HG03521 (cell line): ENCODE results near the gene AQP1.

Source experiments
- ATAC-seq: cut with Tn5 transposase; IDR thresholded peaks from one replicate; pipeline ENCODE4 v1.9.1; 2021; ENCODE audit warnings: mild to moderate bottlenecking, moderate library complexity; ENCODE audit not compliant: unreplicated experiment

The AQP1 gene

DNA sequence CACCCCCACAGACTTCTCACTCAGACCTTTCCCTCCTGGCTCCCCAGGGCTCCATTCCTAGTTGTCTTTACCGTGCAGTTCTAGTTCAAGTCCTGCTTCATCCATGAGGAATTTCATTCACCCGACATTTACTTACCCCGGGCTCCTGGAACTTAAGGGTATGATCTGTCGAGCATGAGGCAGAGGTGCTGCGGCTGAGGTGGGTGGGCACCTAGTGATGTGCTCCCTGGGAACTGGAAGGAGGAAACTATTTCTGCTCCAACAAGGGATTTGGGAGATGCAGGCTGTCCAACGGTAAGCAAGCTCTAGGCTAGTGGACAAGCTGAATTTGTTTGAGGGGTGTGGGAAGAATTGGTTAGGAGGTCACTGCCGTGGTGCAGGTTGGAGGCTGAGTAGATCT, 30.2 kb upstream of the AQP1 start:
- ATAC-seq, result no peak

GRCh38 chr7:30884881-30885280, 26.8 kb upstream of the AQP1 start:
- no peak for ATAC-seq

- no peak for ATAC-seq
These were observed 25.0 kb upstream of the AQP1 start for GRCh38 chr7:30886608-30887011.

- no peak for ATAC-seq
These were observed 24.2 kb upstream of the AQP1 start for GRCh38 chr7:30887464-30887872.

GRCh38 chr7:30888747-30889146, 22.9 kb upstream of the AQP1 start:
- ATAC-seq, result no peak

GRCh38 chr7:30890226-30890625, 21.4 kb upstream of the AQP1 start:
- no peak for ATAC-seq

GRCh38 chr7:30893357-30893756, 18.3 kb upstream of the AQP1 start:
- ATAC-seq, result no peak

GRCh38 chr7:30894009-30894408, 17.6 kb upstream of the AQP1 start:
- no peak for ATAC-seq

GRCh38 chr7:30894866-30895605, 16.6 kb upstream of the AQP1 start:
- ATAC-seq, result no peak

DNA sequence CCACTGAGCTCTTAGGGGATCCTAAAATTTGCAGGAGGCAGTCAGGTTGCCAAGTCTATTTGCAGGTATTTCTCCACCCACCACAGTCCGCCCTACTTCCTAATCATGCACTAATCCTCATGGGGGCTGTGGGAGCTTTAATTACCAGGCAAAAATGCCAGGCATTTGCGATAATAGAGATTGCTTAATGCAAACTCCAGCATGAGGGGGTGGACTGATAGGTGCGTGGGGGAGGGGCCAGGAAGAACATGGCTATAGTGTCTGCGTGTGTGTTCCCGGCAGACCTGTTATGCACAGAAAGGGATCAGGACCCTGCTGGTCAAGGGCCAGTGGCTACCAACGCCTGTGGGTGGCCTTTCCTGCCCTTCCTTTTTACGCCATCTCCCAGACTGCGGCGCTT, 15.6 kb upstream of the AQP1 start:
- no peak for ATAC-seq

DNA sequence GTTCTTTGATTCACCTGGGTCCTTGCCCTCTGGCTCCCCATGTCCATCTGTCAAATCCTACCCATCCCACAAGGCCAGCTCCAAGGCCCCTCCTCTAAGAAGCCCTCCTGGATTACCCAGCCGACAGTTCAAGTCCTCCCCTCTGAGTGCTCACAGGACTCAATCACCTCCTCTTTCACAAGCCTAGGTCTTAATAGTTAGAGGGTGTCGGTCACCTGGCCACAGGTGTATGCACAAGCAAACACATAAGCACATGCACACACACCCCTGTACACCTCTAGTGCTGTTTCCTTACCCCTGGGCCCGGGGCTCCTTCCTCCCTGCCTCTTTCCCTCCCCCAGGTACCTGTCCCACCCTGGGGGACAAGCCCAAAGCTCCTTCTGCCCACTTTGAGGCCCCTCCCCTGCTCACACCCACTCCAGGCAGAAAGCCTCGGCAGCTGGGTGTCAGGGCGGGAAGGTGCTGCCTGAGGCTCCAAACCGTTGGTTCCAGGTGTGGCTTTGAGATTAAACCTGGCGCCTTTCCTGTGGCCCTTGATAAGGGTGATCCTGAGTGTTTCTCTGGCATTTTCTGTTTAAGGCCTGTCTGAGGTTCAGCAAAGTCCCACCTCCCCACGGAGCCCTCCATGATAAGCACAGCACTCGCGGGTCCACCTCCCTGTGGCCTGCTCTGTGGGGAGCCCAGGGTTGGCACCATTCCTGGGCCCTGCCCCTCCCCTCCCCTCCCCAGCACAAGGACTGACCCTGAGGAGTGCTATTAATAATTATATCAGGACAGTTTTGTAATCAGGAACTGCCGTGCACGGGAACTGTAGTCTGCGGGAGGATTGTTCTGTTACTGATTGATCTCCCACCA, 14.6 kb upstream of the AQP1 start:
- ATAC-seq, result no peak

DNA sequence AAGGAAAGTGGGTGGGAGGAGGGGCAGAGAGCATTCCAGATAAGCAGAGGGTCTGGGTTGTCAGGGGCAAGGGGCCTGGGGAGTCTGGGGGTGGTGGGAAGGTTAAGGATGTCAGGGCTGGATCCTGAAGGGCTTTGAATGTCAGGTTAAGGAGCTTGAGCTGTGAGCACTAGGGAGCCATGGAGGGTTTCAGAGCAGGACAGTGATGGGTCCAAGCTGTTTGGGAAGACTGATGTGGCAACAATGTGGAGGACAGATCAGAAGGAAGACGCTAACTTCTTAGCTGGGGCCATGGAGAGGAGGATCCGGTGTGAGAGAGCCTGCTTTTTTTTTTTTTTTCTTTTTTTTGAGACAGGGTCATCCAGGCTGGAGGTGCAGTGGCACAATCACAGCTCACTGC, 13.9 kb upstream of the AQP1 start:
- ATAC-seq, result no peak

GRCh38 chr7:30898411-30898810, 13.2 kb upstream of the AQP1 start:
- ATAC-seq, result no peak

DNA sequence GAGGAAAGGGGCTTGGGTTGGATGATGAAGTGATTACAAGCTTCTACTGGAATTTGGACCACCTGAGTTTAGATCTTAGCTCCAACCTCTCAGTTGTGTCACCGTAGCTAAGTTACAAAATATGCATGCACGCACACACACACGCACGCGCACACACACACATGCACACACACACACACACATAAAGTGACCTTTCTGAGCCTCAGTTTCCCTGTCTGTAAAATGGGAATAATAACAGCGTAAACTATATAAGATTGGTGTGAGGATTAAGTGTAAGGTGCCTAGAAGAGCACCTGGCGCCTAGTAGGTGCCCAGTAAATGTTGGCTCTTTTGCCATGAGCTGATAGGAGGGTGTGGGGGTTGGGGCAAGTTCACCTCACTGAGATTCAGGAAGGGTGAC, 12.6 kb upstream of the AQP1 start:
- ATAC-seq, result no peak

DNA sequence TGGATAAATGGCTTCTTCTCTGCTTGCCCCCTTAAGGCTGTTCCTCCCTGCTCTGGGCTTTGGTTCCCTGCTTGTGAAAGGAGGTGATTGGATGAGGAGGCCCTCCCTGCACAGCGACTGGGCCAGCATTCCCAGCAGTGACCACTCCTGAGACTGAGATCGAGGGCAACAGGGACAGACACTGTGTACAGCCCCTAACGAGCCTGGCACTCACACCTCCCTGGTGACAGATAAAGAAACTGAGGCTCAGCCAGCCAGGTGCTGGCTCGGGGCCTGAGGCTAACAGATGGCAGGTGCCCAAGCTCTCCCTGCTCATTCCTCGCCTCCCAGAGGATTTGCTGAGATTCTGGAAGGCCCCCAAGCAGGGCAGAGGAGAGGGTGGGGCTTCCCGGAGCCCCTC, 12.0 kb upstream of the AQP1 start:
- ATAC-seq, result no peak

GRCh38 chr7:30900053-30900452, 11.6 kb upstream of the AQP1 start:
- no peak for ATAC-seq

DNA sequence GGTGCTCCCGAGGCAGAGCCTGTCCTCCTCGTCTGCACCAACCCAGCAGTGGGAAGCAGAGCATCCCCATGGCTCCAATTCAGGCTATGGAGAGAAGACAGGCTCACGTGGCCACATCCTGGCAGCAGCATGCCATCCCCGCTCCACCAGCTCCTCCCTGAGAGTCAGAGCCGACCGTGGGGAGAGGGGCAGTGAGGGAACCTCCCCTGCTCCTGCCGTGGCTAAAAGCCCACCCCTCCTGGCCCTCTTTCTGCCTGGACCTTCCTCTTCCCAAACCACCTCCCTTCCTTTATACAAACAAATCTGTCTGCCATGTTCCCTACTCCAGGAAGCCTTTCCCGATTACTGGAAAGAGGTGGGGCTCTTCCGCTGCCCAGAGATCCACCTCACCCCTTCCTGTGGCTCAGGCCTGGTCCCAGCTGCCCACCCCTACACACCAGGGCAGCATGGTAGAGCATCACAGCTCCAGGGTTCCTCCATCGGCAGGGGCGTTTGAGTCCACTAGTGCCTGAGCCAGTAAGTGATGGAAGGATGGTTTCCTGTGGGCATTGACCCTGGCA, 10.8 kb upstream of the AQP1 start:
- ATAC-seq, result no peak

DNA sequence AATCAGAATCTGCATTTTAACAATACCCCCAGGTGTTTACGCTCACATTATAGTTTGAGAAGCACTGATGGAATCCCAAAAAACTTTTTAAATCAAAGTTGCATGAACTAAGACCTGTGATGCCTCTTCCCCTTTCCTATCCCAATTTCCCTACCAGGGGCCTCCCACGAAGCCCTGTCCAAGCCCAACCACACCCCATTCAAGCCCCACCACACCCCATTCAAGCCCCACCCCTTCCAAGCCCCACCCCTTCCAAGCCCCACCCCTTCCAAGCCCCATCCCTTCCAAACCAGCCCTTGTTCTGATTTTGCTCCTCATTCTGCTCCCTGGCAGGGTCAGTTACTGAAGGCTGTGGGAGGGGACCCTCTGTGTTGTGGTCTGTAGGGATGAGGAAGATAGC, 9.8 kb upstream of the AQP1 start:
- ATAC-seq, result no peak

GRCh38 chr7:30902466-30902865, 9.2 kb upstream of the AQP1 start:
- no peak for ATAC-seq

DNA sequence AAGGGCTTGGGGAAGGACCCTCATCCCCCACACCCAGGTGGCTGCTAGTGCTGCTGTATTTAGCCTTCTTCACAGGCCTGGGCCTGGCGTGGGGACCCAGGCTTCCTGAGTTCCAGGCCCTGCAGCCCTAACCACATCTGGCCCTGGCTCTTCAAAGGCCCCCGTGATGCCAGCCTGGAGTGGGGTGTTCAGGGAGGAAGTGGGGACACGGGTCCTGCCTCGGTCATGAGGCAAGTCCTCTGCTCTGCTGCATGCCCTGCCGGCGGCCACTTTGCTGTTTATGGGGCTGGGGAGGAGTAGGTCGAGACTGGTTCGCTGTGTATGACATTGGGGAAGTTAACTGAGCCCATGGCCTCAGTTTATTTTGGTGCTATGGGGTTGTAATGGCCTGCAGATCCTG, 8.5 kb upstream of the AQP1 start:
- ATAC-seq, result no peak

DNA sequence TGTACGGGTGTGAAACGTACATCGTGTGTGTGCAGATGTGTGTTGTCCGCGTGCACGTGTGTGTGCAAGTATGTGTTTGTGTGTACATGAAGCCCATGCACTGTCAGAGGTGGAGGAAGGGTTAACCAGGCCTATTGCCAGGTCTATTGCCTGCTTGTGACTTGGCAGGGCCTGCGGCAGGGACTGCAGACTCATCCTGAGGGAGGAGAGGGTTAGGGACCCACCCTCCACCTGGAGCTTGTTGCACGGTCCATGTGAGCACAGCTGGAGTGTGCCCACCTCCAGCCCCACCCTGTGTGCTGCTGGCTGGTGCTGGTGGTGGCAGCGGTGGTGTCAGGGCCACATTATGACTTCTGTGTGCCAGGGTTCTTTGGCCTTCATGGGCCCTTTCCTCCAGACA, 7.1 kb upstream of the AQP1 start:
- no peak for ATAC-seq
